Measurements from ENCODE around the gene ACY1.

DNA sequence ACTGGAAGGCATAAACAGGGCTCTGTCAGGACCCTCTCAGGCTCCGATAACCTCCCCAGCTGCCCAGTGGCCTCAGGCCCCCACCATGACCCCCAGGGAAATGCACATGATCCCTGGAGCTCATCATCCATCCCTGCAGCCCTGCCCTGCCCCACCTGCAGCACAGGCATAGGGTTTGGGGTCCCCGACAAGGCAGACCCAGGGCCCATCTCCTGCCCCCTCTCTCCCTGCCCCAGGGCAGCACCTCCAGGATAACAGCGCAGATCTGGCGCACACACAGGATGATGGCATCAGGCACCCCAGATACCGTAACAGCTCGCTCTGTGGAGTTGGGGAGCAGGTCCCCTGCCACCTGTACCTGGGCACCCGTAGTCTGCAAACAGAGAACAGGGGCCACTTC, 23.7 kb upstream of the ACY1 start:
- TF ChIP-seq EP300 (IDR thresholded peaks at IDR 0.05), result no peak
- TF ChIP-seq POLR2A (IDR thresholded peaks at IDR 0.05), result no peak
- TF ChIP-seq, protein P1, sequence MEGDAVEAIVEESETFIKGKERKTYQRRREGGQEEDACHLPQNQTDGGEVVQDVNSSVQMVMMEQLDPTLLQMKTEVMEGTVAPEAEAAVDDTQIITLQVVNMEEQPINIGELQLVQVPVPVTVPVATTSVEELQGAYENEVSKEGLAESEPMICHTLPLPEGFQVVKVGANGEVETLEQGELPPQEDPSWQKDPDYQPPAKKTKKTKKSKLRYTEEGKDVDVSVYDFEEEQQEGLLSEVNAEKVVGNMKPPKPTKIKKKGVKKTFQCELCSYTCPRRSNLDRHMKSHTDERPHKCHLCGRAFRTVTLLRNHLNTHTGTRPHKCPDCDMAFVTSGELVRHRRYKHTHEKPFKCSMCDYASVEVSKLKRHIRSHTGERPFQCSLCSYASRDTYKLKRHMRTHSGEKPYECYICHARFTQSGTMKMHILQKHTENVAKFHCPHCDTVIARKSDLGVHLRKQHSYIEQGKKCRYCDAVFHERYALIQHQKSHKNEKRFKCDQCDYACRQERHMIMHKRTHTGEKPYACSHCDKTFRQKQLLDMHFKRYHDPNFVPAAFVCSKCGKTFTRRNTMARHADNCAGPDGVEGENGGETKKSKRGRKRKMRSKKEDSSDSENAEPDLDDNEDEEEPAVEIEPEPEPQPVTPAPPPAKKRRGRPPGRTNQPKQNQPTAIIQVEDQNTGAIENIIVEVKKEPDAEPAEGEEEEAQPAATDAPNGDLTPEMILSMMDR (IDR thresholded peaks at IDR 0.05), result no peak
